ENCODE measurements around the gene PEX26.

- TF ChIP-seq, protein P1, sequence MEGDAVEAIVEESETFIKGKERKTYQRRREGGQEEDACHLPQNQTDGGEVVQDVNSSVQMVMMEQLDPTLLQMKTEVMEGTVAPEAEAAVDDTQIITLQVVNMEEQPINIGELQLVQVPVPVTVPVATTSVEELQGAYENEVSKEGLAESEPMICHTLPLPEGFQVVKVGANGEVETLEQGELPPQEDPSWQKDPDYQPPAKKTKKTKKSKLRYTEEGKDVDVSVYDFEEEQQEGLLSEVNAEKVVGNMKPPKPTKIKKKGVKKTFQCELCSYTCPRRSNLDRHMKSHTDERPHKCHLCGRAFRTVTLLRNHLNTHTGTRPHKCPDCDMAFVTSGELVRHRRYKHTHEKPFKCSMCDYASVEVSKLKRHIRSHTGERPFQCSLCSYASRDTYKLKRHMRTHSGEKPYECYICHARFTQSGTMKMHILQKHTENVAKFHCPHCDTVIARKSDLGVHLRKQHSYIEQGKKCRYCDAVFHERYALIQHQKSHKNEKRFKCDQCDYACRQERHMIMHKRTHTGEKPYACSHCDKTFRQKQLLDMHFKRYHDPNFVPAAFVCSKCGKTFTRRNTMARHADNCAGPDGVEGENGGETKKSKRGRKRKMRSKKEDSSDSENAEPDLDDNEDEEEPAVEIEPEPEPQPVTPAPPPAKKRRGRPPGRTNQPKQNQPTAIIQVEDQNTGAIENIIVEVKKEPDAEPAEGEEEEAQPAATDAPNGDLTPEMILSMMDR (IDR thresholded peaks at IDR 0.05; ENCODE audit: borderline replicate concordance, extremely low read depth, low read length, poor library complexity, severe bottlenecking), result no peak
- TF ChIP-seq EZH2 (IDR thresholded peaks at IDR 0.05; ENCODE audit: borderline replicate concordance, low read depth, low read length, severe bottlenecking), result no peak
Observed at GRCh38 chr22:18048441-18048898, 29.3 kb upstream of the PEX26 start.

All from DND-41 (cell line).